ENCODE results near the gene GOLGA6L6.
"Not testable (repeated sequence)": the region's sequence is repeated elsewhere in the genome, so short reads cannot be mapped to it uniquely, and the experiment has no call there.

GOLGA6L6 gene

DNA sequence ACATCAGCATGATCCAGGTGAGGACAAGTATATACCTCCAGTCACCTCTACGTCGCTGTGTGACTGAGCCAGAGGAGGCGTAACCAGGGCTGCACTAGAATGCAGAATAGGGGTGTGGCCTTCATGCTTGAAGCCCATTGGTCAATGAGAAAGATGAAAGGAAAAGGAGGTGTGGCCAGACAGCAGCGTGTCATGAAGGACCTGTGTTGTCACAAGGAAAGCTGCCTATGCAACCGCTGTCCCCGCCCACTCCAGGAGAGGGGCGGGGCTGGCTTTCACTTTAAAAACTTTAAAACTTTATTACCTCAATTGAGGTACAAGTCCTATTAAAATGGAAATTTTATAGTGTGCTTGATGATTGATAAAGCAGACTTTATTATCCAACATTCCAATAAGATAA, at the start of gene GOLGA6L6:
GOLGA6L6 (minus strand) TSS at position 101 of the 400 bp plus-strand sequence; CDS start at position 10, 91 bp downstream.
- not testable (repeated sequence) for DNase-seq

DNA sequence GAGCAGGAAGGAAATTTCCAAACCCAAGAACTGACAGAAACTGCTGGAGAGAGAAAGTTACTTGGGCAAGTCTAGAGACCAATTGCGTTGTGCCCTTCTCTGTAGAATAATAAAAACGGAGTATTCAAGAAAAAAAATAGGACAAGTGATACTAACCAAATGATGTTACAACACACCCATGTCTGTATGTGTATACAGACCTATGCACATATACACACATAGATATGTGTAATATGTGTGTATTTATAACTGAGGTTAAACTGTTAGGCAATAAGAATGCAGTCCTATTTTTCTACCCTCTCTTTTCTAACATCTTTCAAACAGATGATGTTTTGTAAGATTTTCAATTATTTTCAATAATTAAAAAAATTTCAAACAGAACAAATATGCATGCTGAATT, 48.5 kb upstream of the GOLGA6L6 start:
- not testable (repeated sequence) for DNase-seq

GRCh38 chr15:20586821-20587220, 45.2 kb upstream of the GOLGA6L6 start:
- not testable (repeated sequence) for DNase-seq

- DNase-seq = not testable (repeated sequence)
These were observed 41.1 kb upstream of the GOLGA6L6 start for GRCh38 chr15:20582726-20583115.

DNA sequence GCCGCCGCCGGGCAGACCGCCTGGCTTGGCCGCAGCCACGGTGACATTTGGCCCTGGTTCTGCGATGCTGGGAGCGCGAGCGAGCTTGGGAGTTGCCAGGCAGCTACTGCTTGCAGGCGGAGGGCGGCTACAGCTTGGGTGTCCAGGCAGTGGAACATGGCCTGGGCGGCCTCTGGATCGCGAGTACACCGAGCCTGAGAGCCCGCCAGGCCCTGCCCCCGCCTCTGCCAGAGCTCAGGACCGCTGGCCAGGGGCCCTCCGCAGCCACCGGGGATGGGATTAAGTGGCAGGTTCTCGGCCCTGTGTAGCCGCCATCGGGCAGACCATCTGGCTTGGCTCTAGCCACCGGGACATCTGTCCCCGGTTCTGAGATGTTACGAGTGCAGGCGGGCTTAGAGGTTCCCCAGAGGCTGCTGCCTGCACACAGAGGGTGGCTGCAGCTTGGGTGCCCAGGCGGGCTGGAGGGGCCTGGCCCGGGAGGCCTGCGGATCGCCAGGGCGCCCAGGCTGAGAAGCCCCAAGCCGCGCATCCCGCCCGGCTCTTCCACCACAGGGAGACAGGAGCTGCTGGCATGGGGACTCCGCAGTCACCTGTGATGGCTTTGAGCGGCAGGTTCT, 40.6 kb upstream of the GOLGA6L6 start:
- not testable (repeated sequence) for DNase-seq

GRCh38 chr15:20581261-20582108, 39.9 kb upstream of the GOLGA6L6 start:
- not testable (repeated sequence) for DNase-seq

- not testable (repeated sequence) for DNase-seq
These were observed 38.1 kb upstream of the GOLGA6L6 start for GRCh38 chr15:20579662-20580061.

- not testable (repeated sequence) for DNase-seq
These were observed 9.7 kb upstream of the GOLGA6L6 start for GRCh38 chr15:20551289-20551688.

DNA sequence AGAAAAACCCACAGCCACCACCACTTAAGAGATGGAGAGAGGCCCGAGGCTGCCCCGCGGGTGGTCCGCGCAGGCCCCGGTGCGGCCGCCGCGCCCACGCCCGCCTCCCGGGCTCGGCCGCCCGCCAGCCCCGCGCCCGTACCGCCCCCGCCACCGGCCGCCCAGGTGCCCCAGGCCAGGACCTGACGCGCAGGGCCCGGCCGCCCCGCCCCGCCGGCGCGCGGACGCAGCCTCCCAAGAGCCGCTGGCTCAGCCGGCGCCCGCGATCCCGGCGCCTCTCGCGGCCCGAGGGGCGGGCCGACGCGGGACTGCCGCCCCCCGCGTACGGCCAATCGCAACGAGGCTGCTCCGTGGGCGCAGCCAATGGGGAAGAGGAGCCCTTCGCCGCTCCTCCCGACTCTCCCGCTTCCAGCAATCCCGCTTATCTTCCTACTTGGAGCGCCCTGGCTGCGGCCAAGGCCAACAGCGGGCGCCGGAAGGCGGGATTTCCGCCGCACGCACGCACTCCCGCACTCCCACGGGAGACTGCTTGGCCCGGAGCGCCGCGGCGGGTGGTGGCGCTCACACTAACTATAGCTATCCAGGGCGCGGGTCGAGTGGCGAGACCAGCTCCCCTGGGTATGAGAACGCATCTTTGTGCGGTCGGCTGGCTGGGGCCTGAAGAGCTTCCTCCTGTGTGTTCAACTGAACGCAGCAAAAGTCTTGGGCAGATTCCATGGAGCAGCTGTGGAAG, 35.5 kb downstream of the GOLGA6L6 start:
- not testable (repeated sequence) for DNase-seq

GRCh38 chr15:20502839-20503238, 38.8 kb downstream of the GOLGA6L6 start:
- DNase-seq = not testable (repeated sequence)

- DNase-seq = not testable (repeated sequence)
These were observed 39.9 kb downstream of the GOLGA6L6 start for GRCh38 chr15:20501512-20502222.

DNA sequence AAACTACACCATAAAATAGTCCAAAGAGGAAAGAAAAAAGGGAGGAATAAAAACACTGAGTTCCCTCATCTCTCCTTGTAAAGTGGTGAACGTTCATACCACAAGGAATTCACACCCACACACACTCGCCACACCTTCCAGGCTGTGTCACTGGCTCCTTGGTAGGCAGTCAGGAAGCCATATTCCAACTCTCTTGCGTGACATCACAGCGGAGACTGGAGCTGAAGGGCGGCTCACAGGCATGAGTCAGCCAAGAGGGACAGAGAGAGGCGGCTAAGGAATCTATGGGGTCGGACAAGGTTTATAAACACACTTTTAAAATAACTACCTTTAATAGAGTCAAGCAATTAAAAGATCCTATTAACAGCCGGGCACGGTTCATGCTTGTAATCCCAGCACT, 43.8 kb downstream of the GOLGA6L6 start:
- not testable (repeated sequence) for DNase-seq

DNA sequence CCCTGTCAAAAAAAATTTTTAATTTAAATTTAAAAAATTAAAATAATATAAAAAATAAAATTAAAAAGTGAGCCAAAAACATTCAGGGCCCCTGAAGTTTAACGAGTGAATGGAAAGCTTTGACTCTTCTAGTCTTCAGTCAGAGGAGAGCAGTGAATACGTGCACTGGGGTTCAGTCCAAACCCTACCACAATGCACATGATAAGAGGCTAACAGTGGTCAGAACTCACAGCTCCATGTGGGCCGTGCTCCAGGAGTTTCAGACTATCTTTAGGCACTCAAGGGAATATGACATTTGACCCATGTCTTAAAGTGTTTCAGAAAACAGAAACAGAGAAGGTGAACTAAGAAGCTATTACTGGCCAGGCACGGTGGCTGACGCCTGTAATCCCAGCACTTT, 48.6 kb downstream of the GOLGA6L6 start:
- not testable (repeated sequence) for DNase-seq

DNA sequence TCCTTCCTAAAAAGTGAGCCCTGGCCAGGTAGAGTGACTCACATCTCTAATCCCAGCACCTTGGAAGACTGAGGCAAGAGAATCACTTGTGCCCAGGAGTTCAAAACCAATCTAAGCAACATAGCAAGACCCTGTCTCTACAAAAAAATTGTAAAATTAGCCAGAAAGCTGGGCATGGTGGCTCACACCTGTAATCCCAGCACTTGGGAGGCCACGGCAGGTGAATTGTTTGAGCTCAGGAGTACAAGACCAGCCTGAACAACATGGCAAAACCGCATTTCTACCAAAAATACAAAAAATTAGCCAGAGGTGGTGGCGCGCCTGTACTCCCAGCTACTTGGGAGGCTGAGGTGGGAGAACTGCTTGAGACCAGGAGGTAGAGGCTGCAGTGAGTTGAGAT, 49.0 kb downstream of the GOLGA6L6 start:
- DNase-seq = not testable (repeated sequence)

- not testable (repeated sequence) for DNase-seq
These were observed 52.3 kb downstream of the GOLGA6L6 start for GRCh38 chr15:20489320-20489719.
